Stimulated activated CD8-positive, alpha-beta memory T cell treated with anti-CD3 and anti-CD28 coated beads, Interleukin-7, amount 100 ng/mL, for 4 hours (primary cell): ENCODE measurements around the gene FCER1A.
"Not testable (repeated sequence)": the region's sequence is repeated elsewhere in the genome, so short reads cannot be mapped to it uniquely, and the experiment has no call there.

Source experiments
- DNase-seq, 2 donors: peaks; one replicate each; pipeline ENCODE4 v3.0.0-alpha.2; 2020; ENCODE audit warnings: low read depth in 2 of 2

FCER1A gene

GRCh38 chr1:159349374-159349773 lies 47.2 kb downstream of the FCER1A start:
- DNase-seq = not testable (repeated sequence)

- DNase-seq = no peak
Measured at GRCh38 chr1:159352436-159352835, 50.3 kb downstream of the FCER1A start.
